NK-92 treated with Interleukin-12 subunit alpha and Interleukin-12 subunit beta, amount 100 ng/mL, for 24 hours (cell line): ENCODE data around the gene CLEC4G.

Experiments
- DNase-seq: peaks from one replicate; lab custom pipeline; 2025; lab: John Stamatoyannopoulos, UW

CLEC4G gene

GRCh38 chr19:7697721-7698287 is 34.1 kb downstream of the CLEC4G start:
- DNase-seq, result no peak

DNA sequence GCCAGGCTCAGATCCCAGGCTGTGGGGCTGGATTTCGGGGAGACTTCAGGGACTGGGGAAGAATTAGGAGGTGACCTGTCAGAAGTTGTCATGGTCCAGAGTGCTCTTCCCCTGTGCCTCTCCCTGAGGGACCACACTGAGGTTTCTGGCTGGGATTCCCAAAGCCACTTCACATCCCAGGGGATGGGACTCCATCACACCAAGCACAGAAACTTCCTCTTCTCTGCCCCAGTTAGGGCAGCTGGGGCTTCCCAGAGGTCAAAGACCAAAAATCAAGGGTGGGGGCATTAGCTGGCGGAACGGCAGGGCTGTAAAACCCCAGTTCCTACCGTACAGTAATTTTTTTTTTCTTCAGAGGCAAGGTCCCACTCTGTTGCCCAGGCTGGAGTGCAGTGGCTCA is 37.4 kb downstream of the CLEC4G start:
- DNase-seq, result no peak

- no peak for DNase-seq
These were observed 39.4 kb downstream of the CLEC4G start for GRCh38 chr19:7692417-7693088.

DNA sequence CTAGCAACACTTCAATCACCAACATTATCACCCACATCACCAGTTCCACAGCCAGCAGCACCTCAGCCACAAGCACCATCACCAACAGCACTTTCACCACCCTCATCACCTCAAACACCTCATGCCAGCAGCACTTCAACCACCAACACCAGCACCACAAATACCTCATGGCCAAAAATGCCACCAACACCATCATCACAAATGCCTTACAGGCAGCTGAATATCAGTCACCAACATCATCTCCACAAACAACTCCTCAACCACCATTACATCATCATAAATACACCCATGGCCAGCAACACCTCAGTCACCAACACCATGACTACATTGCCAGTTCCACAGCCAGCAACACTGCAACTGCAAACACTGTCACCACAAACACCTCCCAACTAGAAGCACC is 40.4 kb downstream of the CLEC4G start:
- DNase-seq, result no peak

GRCh38 chr19:7690779-7691258 is 41.1 kb downstream of the CLEC4G start:
- no peak for DNase-seq

DNA sequence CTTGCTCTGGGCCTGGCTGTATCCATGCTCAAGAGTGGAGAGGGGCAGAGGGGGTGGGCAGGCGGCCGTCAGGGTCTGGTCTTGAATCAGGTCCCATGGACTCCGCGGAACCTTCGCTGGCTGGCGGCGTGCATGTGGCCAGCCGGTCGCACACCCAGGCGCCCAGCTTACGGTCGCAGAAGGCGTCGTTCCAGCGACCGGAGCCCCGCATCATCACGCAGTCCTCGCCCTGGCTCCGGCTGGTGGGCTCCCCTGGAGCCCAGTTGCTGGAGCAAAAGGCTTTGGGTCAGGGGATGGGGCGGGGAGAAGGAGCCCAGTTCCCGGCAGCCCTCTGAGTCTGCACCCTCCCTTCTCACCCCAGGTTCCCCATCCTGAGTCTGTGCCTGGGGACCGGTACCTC is 42.7 kb downstream of the CLEC4G start:
- no peak for DNase-seq

GRCh38 chr19:7687177-7687576 is 44.7 kb downstream of the CLEC4G start:
- DNase-seq, result no peak

DNA sequence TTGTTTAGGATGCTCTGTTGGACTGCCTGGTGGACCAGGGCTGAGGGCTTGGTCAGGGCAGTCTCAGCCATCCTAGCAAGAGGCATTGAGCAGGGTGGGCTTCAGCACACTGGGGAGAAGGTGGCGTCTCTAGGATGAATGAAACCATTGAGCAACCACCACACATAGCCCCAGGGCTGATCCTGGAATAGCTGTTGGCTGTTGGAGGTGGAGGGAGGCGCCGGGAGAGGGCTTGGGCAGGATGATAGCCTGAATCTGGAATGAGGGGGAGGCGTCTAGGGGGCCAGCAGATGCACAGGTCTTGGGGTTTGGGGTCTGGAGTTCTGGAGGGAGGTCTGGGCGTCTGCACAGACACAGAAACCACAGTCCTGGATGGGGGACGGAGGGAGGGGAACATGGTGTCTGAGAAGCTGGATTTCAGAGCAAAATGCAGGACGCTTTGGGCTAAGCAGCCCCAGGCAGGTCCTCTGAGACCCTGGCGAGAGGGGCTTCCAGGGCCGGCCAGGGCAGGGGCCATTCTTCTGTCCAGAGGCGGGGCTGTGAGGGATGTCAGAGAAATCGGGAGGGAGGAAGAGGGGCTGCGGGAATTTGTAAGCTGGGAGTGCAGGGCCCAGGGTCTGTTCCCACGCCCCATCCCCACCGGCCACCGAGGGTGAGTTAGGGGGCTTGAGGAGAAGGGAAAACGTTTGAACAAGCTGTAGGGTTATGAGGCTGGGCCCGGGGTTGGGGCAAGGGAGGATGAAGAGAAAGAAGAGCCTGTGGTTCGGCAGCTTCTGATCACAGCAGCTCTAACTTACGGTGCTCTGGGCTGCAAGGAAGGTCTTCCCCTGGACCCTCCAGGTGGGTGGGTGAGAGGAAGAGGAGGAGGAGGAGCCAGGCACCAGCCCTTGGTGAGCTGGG is 46.1 kb downstream of the CLEC4G start:
- no peak for DNase-seq

GRCh38 chr19:7682175-7682855 is 49.6 kb downstream of the CLEC4G start:
- no peak for DNase-seq

DNA sequence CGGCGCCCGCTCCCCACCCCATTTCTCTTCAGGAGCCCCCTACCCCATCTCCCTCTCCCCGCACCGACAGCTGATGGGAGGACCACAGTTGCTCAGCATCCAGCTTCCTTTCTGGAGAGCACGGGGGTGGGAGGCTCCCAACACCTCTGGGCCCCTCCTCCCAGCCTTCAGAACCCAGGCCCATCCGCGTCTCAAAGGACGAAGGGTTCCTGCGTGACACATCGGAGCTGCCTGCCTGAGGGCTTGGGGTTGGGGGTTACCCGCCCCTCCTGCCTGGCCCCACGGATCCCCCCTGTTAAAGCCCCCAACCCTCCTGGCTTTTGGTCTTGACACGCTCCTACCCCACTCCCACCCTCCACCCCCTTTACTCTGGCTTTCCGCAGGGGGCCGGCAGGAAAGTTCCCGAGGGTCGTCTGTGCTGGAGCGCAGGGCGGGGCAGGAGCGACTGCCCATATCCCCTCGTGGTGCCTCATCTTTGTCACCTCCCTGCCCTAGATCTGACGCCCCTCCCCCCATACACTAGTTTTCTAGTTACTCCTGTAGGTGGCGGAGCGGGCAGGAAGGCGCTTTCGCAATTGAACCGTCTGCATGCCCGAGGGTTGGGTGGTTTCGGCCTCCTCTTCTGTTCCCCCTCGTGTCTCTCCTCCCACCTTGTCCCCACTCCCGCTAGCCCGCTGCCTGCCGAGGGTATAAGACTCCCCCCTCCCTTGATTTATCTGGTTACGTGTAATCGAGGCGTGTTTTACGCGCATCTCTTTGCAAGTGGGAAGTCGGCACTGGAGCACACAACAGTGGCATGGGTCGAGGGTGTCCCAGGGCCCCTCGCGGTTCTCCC is 50.4 kb downstream of the CLEC4G start:
- DNase-seq, result no peak

GRCh38 chr19:7680606-7681339 is 51.1 kb downstream of the CLEC4G start, which contains the start of gene TRAPPC5:
TSS of gene TRAPPC5 (plus strand) at chr19:7680833. CDS start at chr19:7682254, 1,421 bp downstream.
- peak; percentile 73 for DNase-seq

- no peak for DNase-seq
These were observed 51.9 kb downstream of the CLEC4G start for GRCh38 chr19:7679771-7680605.

DNA sequence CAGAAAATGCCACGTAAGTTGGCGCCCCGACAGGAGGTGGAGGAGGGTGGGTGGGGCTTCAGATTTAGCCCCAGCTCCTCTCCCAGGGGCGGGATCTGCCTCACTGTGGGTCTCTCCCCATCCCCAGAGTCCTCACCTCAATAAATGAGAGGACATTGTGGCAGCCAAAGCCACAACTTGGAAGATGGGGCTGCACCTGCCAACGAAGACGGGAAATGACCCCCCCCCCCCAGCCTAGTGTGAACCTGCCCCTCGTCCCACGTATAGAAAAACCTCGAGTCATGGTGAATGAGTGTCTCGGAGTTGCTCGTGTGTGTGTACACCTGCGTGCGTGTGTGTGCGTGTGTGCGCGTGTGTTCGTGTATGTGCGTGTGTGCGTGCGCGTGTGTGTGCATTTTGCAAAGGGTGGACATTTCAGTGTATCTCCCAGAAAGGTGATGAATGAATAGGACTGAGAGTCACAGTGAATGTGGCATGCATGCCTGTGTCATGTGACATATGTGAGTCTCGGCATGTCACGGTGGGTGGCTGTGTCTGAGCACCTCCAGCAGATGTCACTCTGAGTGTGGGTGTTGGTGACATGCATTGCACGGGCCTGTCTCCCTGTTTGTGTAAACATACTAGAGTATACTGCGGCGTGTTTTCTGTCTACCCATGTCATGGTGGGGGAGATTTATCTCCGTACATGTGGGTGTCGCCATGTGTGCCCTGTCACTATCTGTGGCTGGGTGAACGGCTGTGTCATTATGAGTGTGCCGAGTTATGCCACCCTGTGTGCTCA is 52.7 kb downstream of the CLEC4G start:
- DNase-seq, result no peak
